Smooth muscle cell (in vitro differentiated cells): ENCODE results near the gene JUNB. TPM values are rescaled to one million over a fixed set of nuclear protein-coding genes. Genes with fewer than 3 reads are reported as not detected.

Source experiments
- DNase-seq: peaks from one replicate; lab custom pipeline; 2025; ENCODE audit not compliant: unreplicated experiment; lab: John Stamatoyannopoulos, UW
- H2AFZ ChIP-seq: fragments of 200-600 bp; sonication (generic); 2 replicates; pipeline ENCODE4 v1.6.0; 2016; ENCODE audit warnings: antibody characterized with exemption, low read depth, mild to moderate bottlenecking
- H3F3A ChIP-seq: fragments of 200-600 bp; sonication (generic); 2 replicates; pipeline ENCODE4 v1.6.0; 2017; ENCODE audit warnings: antibody characterized with exemption, low read depth
- H3K27ac ChIP-seq: fragments of 200-600 bp; sonication (generic); 2 replicates; pipeline ENCODE4 v1.5.1; 2016; ENCODE audit warnings: low read depth, mild to moderate bottlenecking
- H3K27me3 ChIP-seq: fragments of 200-600 bp; sonication (generic); 2 replicates; pipeline ENCODE4 v1.6.1; 2016; ENCODE audit warnings: low read depth, mild to moderate bottlenecking
- H3K36me3 ChIP-seq: fragments of 200-600 bp; sonication (generic); 2 replicates; pipeline ENCODE4 v1.5.1; 2016; ENCODE audit warnings: low read depth
- H3K4me1 ChIP-seq: fragments of 200-600 bp; sonication (generic); 2 replicates; pipeline ENCODE4 v1.5.1; 2016; ENCODE audit warnings: low read depth
- H3K4me2 ChIP-seq: fragments of 200-600 bp; sonication (generic); 2 replicates; pipeline ENCODE4 v1.6.0; 2016; ENCODE audit warnings: mild to moderate bottlenecking
- H3K4me3 ChIP-seq: fragments of 200-600 bp; sonication (generic); 2 replicates; pipeline ENCODE4 v1.5.1; 2016; ENCODE audit warnings: mild to moderate bottlenecking
- H3K79me2 ChIP-seq: fragments of 200-600 bp; sonication (generic); 2 replicates; pipeline ENCODE4 v1.6.0; 2016; ENCODE audit warnings: low read depth, mild to moderate bottlenecking
- H3K9ac ChIP-seq: fragments of 200-600 bp; sonication (generic); 2 replicates; pipeline ENCODE4 v1.6.0; 2016; ENCODE audit warnings: low read depth
- H3K9me3 ChIP-seq: fragments of 200-600 bp; sonication (generic); replicated peaks from 2 replicates; pipeline ENCODE4 v1.5.1; 2016; ENCODE audit warnings: low read depth
- H4K20me1 ChIP-seq: fragments of 200-600 bp; sonication (generic); 2 replicates; pipeline ENCODE4 v1.6.0; 2016; ENCODE audit warnings: low read depth
- whole genome bisulfite sequencing: methylation state at CpG from one replicate; pipeline ENCODE4 v1.1.7; 2016; ENCODE audit warnings: low lambda C conversion rate; 5-methylcytosine and 5-hydroxymethylcytosine counted together
- polyA plus RNA-seq: library from polyadenylated mRNA; unstranded; fragments of >200 nt; fragmentation: Nextera tagmentation; extraction: Ambion mirVana; gene quantifications from 2 replicates; pipeline ENCODE4 v1.2.1, GENCODE V29; 2016
- total RNA-seq: library from RNA; depleted of rRNA; stranded (reverse); fragments of >200 nt; gene quantifications from 2 replicates; pipeline ENCODE4 v1.2.3, GENCODE V29; 2014
- TF ChIP-seq, protein P1 (sequence below): fragments of 200-600 bp; sonication (generic); IDR thresholded peaks from 2 replicates; pipeline ENCODE4 v1.5.1; 2017; ENCODE audit warnings: borderline replicate concordance, mild to moderate bottlenecking, antibody characterized with exemption; ENCODE audit not compliant: insufficient read depth, poor library complexity, severe bottlenecking

The JUNB gene
- 687 and 756 TPM in 2 replicates for total RNA-seq
- polyA plus RNA-seq: 1,281 and 1,575 TPM in 2 replicates

DNA sequence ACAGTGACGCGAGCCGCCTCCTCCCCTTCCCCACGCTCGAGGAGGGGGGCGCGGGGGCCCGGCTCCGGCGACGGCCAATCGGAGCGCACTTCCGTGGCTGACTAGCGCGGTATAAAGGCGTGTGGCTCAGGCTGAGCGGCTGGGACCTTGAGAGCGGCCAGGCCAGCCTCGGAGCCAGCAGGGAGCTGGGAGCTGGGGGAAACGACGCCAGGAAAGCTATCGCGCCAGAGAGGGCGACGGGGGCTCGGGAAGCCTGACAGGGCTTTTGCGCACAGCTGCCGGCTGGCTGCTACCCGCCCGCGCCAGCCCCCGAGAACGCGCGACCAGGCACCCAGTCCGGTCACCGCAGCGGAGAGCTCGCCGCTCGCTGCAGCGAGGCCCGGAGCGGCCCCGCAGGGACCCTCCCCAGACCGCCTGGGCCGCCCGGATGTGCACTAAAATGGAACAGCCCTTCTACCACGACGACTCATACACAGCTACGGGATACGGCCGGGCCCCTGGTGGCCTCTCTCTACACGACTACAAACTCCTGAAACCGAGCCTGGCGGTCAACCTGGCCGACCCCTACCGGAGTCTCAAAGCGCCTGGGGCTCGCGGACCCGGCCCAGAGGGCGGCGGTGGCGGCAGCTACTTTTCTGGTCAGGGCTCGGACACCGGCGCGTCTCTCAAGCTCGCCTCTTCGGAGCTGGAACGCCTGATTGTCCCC lies at the start of gene JUNB:
Gene JUNB (plus strand): TSS at position 142 of the 706 bp plus-strand sequence. CDS start 286 bp downstream, at position 428.
- Histone ChIP-seq H3K79me2 (peaks cover 20% of the 10 kb centered on the region), H3K4me3 (peak within 1 kb of the TSS; percentile 98), H2AFZ (no peak within 1 kb of the TSS), H3K9ac (peak within 1 kb of the TSS; percentile 99), H3K27ac (peak within 1 kb of the TSS; percentile 96), H3K9me3 (no peaks in the 10 kb centered on the region), H4K20me1 (peaks cover 24% of the 10 kb centered on the region), H3K27me3 (no peaks in the 10 kb centered on the region), H3F3A (peaks cover 40% of the 10 kb centered on the region), H3K36me3 (no peaks in the 10 kb centered on the region), H3K4me1 (peaks cover 25% of the 10 kb centered on the region), H3K4me2 (peak within 1 kb of the TSS; percentile 93)
- peak; percentile 96 for DNase-seq
- TF ChIP-seq, protein P1, sequence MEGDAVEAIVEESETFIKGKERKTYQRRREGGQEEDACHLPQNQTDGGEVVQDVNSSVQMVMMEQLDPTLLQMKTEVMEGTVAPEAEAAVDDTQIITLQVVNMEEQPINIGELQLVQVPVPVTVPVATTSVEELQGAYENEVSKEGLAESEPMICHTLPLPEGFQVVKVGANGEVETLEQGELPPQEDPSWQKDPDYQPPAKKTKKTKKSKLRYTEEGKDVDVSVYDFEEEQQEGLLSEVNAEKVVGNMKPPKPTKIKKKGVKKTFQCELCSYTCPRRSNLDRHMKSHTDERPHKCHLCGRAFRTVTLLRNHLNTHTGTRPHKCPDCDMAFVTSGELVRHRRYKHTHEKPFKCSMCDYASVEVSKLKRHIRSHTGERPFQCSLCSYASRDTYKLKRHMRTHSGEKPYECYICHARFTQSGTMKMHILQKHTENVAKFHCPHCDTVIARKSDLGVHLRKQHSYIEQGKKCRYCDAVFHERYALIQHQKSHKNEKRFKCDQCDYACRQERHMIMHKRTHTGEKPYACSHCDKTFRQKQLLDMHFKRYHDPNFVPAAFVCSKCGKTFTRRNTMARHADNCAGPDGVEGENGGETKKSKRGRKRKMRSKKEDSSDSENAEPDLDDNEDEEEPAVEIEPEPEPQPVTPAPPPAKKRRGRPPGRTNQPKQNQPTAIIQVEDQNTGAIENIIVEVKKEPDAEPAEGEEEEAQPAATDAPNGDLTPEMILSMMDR: no peak
- WGBS: under 1% methylated on average over 71 of the region's 73 CpGs

DNA sequence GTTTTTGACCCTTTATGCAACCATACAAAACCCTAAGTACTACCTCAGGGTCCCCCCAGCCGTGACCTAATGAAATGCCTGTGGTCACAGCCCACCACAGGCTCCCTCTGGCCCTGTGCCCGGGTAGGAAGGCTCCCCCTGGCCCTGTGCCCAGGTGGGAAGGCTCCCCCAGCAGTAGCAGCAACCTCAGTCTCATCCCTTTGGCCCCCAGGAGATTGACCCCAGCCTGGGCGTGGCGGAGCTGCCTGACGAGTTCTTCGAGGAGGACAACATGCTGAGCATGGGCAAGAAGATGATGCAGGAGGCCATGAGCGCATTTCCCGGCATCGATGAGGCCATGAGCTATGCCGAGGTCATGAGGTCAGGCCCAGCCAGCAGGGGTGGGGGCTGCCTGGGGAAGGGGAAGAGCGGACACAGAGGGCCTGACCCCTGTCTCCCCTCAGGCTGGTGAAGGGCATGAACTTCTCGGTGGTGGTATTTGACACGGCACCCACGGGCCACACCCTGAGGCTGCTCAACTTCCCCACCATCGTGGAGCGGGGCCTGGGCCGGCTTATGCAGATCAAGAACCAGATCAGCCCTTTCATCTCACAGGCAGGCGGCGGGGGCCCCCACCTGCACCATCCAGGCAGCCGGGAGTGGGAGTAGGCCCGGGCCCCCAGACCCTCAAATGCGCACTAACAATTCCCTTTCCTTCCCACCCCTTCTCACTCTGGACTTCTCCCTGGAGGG lies 46.0 kb upstream of the JUNB start:
- Histone ChIP-seq H3K9ac (no peak overlapping the region), H3K4me3 (no peak overlapping the region)
- DNase-seq: no peak

GRCh38 chr19:12748489-12748888 lies 42.8 kb upstream of the JUNB start:
- H3K79me2 ChIP-seq: no peaks in the 10 kb centered on the region
- no peaks in the 10 kb centered on the region for H3K4me1 ChIP-seq
- no peak overlapping the region for H3K4me3 ChIP-seq
- H3K36me3 ChIP-seq: no peaks in the 10 kb centered on the region
- H3K9me3 ChIP-seq: no peaks in the 10 kb centered on the region
- TF ChIP-seq, protein P1: no peak
- H2AFZ ChIP-seq: no peak overlapping the region
- H3F3A ChIP-seq: no peaks in the 10 kb centered on the region
- no peaks in the 10 kb centered on the region for H4K20me1 ChIP-seq
- H3K9ac ChIP-seq: no peak overlapping the region
- no peak for DNase-seq
- H3K27me3 ChIP-seq: peaks cover 43% of the 10 kb centered on the region
- H3K27ac ChIP-seq: no peak overlapping the region
- H3K4me2 ChIP-seq: no peak overlapping the region
- 88% methylated on average over 6 of the region's 6 CpGs for WGBS

More for the DNA sequence above, 46.0 kb upstream of the JUNB start:
- Histone ChIP-seq H3K27me3 (peaks cover 13% of the 10 kb centered on the region), H3K4me1 (no peaks in the 10 kb centered on the region), H3F3A (no peaks in the 10 kb centered on the region), H3K4me2 (no peak overlapping the region), H4K20me1 (no peaks in the 10 kb centered on the region), H3K27ac (no peak overlapping the region), H3K79me2 (no peaks in the 10 kb centered on the region), H3K9me3 (no peaks in the 10 kb centered on the region), H2AFZ (no peak overlapping the region), H3K36me3 (no peaks in the 10 kb centered on the region)
- 96% methylated on average over 18 of the region's 22 CpGs for WGBS
- TF ChIP-seq, protein P1: no peak
